KMS-11 (cell line): ENCODE data around the gene IFI27L2.

ENCODE experiments used
- H2AFZ ChIP-seq: fragments of 200-600 bp; sonication (generic); 2 replicates; pipeline ENCODE4 v1.6.1; 2016; ENCODE audit warnings: antibody characterized with exemption, mixed run types, low read depth
- H3K27ac ChIP-seq: fragments of 200-600 bp; sonication (generic); 2 replicates; pipeline ENCODE4 v1.6.1; 2016; ENCODE audit warnings: mild to moderate bottlenecking, mixed run types
- H3K27me3 ChIP-seq: fragments of 200-600 bp; sonication (generic); 2 replicates; pipeline ENCODE4 v1.6.1; 2017; ENCODE audit warnings: mild to moderate bottlenecking, low read depth, mixed run types, moderate library complexity; ENCODE audit not compliant: insufficient read depth
- H3K36me3 ChIP-seq: fragments of 200-600 bp; sonication (generic); 2 replicates; pipeline ENCODE4 v1.6.1; 2017; ENCODE audit warnings: mild to moderate bottlenecking, mixed run types; ENCODE audit not compliant: insufficient read depth
- H3K4me1 ChIP-seq: fragments of 200-600 bp; sonication (generic); 2 replicates; pipeline ENCODE4 v1.6.1; 2016; ENCODE audit warnings: mild to moderate bottlenecking, low read depth, mixed run types; ENCODE audit not compliant: poor library complexity, severe bottlenecking
- H3K4me2 ChIP-seq: fragments of 200-600 bp; sonication (generic); 2 replicates; pipeline ENCODE4 v1.7.0; 2016; ENCODE audit warnings: mild to moderate bottlenecking, mixed run types
- H3K4me3 ChIP-seq: fragments of 200-600 bp; sonication (generic); IDR thresholded peaks from 2 replicates; pipeline ENCODE4 v1.6.1; 2017; ENCODE audit warnings: low read depth, low read length, mixed read lengths; ENCODE audit not compliant: insufficient read depth
- H3K79me2 ChIP-seq: fragments of 200-600 bp; sonication (generic); 2 replicates; pipeline ENCODE4 v1.6.1; 2016; ENCODE audit warnings: low read depth, mixed run types; ENCODE audit not compliant: insufficient read depth
- H3K9ac ChIP-seq: fragments of 200-600 bp; sonication (generic); 2 replicates; pipeline ENCODE4 v1.6.1; 2016; ENCODE audit warnings: mild to moderate bottlenecking, mixed run types
- H4K20me1 ChIP-seq: fragments of 200-600 bp; sonication (generic); 2 replicates; pipeline ENCODE4 v1.6.1; 2016; ENCODE audit warnings: mild to moderate bottlenecking, mixed run types; ENCODE audit not compliant: insufficient read depth
- TF ChIP-seq, protein P1 (sequence below): fragments of 200-600 bp; sonication (generic); conservative IDR thresholded peaks from 2 replicates; pipeline ENCODE4 v1.6.1; 2017; ENCODE audit warnings: low read depth, mild to moderate bottlenecking, antibody characterized with exemption, low read length, moderate library complexity, mixed read lengths

IFI27L2 gene

GRCh38 chr14:94102768-94103482 is 26.5 kb downstream of the IFI27L2 start:
- H3K79me2 ChIP-seq = no peaks in the 10 kb centered on the region
- TF ChIP-seq, protein P1, sequence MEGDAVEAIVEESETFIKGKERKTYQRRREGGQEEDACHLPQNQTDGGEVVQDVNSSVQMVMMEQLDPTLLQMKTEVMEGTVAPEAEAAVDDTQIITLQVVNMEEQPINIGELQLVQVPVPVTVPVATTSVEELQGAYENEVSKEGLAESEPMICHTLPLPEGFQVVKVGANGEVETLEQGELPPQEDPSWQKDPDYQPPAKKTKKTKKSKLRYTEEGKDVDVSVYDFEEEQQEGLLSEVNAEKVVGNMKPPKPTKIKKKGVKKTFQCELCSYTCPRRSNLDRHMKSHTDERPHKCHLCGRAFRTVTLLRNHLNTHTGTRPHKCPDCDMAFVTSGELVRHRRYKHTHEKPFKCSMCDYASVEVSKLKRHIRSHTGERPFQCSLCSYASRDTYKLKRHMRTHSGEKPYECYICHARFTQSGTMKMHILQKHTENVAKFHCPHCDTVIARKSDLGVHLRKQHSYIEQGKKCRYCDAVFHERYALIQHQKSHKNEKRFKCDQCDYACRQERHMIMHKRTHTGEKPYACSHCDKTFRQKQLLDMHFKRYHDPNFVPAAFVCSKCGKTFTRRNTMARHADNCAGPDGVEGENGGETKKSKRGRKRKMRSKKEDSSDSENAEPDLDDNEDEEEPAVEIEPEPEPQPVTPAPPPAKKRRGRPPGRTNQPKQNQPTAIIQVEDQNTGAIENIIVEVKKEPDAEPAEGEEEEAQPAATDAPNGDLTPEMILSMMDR = no peak
- H3K4me1 ChIP-seq = no peaks in the 10 kb centered on the region
- no peak overlapping the region for H3K9ac ChIP-seq
- H2AFZ ChIP-seq = no peak overlapping the region
- H3K4me3 ChIP-seq = no peak overlapping the region
- no peaks in the 10 kb centered on the region for H4K20me1 ChIP-seq
- H3K36me3 ChIP-seq = no peaks in the 10 kb centered on the region
- no peak overlapping the region for H3K4me2 ChIP-seq
- H3K27ac ChIP-seq = no peak overlapping the region
- no peaks in the 10 kb centered on the region for H3K27me3 ChIP-seq

GRCh38 chr14:94101748-94102147 is 27.7 kb downstream of the IFI27L2 start:
- H3K27ac ChIP-seq = no peak overlapping the region
- H3K36me3 ChIP-seq = no peaks in the 10 kb centered on the region
- H3K4me3 ChIP-seq = no peak overlapping the region
- H3K9ac ChIP-seq = no peak overlapping the region
- H4K20me1 ChIP-seq = no peaks in the 10 kb centered on the region
- TF ChIP-seq, protein P1 = no peak
- H3K79me2 ChIP-seq = no peaks in the 10 kb centered on the region
- no peak overlapping the region for H3K4me2 ChIP-seq
- no peak overlapping the region for H2AFZ ChIP-seq
- H3K4me1 ChIP-seq = no peaks in the 10 kb centered on the region
- H3K27me3 ChIP-seq = no peaks in the 10 kb centered on the region

DNA sequence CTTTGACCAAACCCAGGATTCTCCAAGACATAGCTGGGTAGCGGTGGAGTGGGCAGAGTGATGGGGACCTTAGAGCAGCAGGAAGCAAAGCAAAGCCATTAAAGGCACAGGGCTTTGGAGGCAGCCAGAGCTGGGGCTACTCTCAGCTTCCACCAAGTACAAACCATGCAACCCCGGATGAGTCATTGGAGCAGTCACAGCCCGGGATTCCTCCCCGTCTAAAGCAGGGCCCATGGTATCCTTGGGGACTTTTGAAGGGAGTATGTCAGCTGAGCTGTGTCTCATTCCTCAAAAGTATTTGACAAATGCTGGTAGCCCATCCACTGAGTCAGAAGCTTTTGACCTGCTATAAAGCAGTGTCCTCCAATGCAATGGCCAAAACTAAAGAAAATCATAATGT is 28.6 kb downstream of the IFI27L2 start:
- H3K4me1 ChIP-seq = no peaks in the 10 kb centered on the region
- no peak overlapping the region for H3K4me2 ChIP-seq
- no peaks in the 10 kb centered on the region for H3K27me3 ChIP-seq
- H3K27ac ChIP-seq = no peak overlapping the region
- H2AFZ ChIP-seq = no peak overlapping the region
- no peak overlapping the region for H3K9ac ChIP-seq
- TF ChIP-seq, protein P1 = no peak
- H3K4me3 ChIP-seq = no peak overlapping the region
- H3K79me2 ChIP-seq = no peaks in the 10 kb centered on the region
- no peaks in the 10 kb centered on the region for H3K36me3 ChIP-seq
- H4K20me1 ChIP-seq = no peaks in the 10 kb centered on the region

DNA sequence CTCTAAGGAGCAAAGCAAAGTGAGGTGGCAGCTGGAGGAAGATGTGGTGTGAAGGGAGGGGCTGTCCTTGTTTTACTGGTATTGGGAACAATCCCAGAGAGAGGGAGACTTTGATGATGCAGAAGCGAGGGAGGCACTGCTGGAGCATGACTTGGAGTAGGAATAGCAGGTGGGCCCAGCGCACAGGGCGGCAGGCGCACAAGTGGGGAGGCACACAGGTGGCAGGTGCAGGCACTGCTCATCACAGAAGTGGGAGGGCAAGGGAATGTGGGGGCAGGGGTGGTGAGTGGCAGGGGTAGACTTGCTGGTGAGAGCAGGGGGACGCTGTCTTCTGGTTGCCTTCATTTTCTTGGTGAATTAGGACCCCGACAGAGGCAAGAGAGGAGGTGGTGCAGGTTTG is 30.4 kb downstream of the IFI27L2 start:
- no peak overlapping the region for H3K4me2 ChIP-seq
- H3K36me3 ChIP-seq = no peaks in the 10 kb centered on the region
- TF ChIP-seq, protein P1 = no peak
- H3K27me3 ChIP-seq = no peaks in the 10 kb centered on the region
- H4K20me1 ChIP-seq = no peaks in the 10 kb centered on the region
- H2AFZ ChIP-seq = no peak overlapping the region
- H3K27ac ChIP-seq = no peak overlapping the region
- no peak overlapping the region for H3K9ac ChIP-seq
- no peaks in the 10 kb centered on the region for H3K4me1 ChIP-seq
- no peak overlapping the region for H3K4me3 ChIP-seq
- no peaks in the 10 kb centered on the region for H3K79me2 ChIP-seq
